Skeletal muscle tissue (tissue), 4 donors: Measurements from ENCODE around the gene CNPY4. TPM values are rescaled to one million over a fixed set of nuclear protein-coding genes. Genes with fewer than 3 reads are reported as not detected.
A peak's percentile ranks its signal among the peaks of the same experiment; 100 is the strongest.

ENCODE experiments used
- H3K27ac ChIP-seq: one replicate; pipeline ENCODE4 v1.7.0; 2013; ENCODE audit warnings: mild to moderate bottlenecking, low read depth, low read length, inconsistent platforms
- H3K27me3 ChIP-seq, 3 donors: one replicate each; pipeline ENCODE4 v1.7.0; 2013; ENCODE audit warnings: low read length in 3 of 3; ENCODE audit not compliant: control insufficient read depth in 3 of 3, insufficient read depth in 3 of 3
- H3K36me3 ChIP-seq, 3 donors: one replicate each; pipeline ENCODE4 v1.7.0; 2013; ENCODE audit warnings: low read length in 3 of 3; ENCODE audit not compliant: control insufficient read depth in 3 of 3, insufficient read depth in 3 of 3
- H3K4me1 ChIP-seq, 3 donors: one replicate each; pipeline ENCODE4 v1.7.0; 2013; ENCODE audit warnings: low read length in 3 of 3, mild to moderate bottlenecking in 3 of 3; ENCODE audit not compliant: control insufficient read depth in 3 of 3, insufficient read depth in 3 of 3
- H3K4me3 ChIP-seq, 3 donors: one replicate each; pipeline ENCODE4 v1.7.0; 2013; ENCODE audit warnings: low read length in 3 of 3
- H3K9ac ChIP-seq, 3 donors: one replicate each; pipeline ENCODE4 v1.7.0; 2013; ENCODE audit warnings: low read length in 3 of 3, mild to moderate bottlenecking in 3 of 3, moderate library complexity in 2 of 3, low read depth in 1 of 3
- H3K9me3 ChIP-seq, 3 donors: one replicate each; pipeline ENCODE4 v1.7.0; 2013; ENCODE audit warnings: low read length in 3 of 3; ENCODE audit not compliant: control insufficient read depth in 3 of 3
- total RNA-seq: library from RNA; depleted of rRNA; stranded (reverse); fragments of >200 nt; gene quantifications from one replicate; pipeline ENCODE4 v1.2.3, GENCODE V29; 2014
- donor health status: Osteomylitis.

Gene CNPY4
- total RNA-seq, 1 donor from 2014 or later, result 25.6 TPM

GRCh38 chr7:100081535-100082102 lies 37.8 kb upstream of the CNPY4 start, which contains the start of gene ZNF3:
Gene ZNF3, minus strand, starts transcription at chr7:100081723. Its CDS starts 4,366 bp downstream, at chr7:100077357.
- peaks cover 14 to 23% (median 17%) of the 10 kb centered on the region in 3 donors for H3K36me3 ChIP-seq
- no peaks in the 10 kb centered on the region for H3K27me3 ChIP-seq
- H3K9ac ChIP-seq, result peak within 1 kb of the TSS; percentile 97 to 98 (median 98)
- H3K4me3 ChIP-seq, result peak within 1 kb of the TSS; percentile 98 to 99 (median 98)
- H3K9me3 ChIP-seq, result no peaks in the 10 kb centered on the region
- H3K4me1 ChIP-seq, result peaks cover 22 to 31% (median 25%) of the 10 kb centered on the region in 3 donors
- H3K27ac ChIP-seq, result peak within 1 kb of the TSS; percentile 83

DNA sequence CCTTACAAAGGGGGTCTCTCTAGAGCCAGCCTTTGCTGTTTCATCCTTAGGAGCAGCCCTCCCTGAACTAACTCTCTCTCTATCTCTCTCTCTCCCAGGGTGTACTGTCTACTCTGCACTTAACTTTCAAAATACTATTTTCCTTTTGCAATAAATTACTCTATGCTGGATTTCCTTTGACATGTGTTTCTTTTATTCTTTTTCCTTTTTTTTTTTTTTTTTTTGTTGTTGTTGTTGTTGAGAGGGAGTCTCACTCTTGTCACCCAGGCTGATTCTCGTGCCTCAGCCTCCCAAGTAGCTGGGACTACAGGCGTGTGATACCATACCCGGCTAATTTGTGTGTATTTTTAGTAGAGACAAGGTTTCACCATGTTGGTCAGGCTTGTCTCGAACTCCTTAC lies 36.5 kb upstream of the CNPY4 start:
- Histone ChIP-seq H3K4me3 (no peak overlapping the region), H3K27ac (peak overlapping the region; percentile 83), H3K9me3 (no peaks in the 10 kb centered on the region), H3K27me3 (no peaks in the 10 kb centered on the region), H3K4me1 (peaks cover 23 to 32% (median 25%) of the 10 kb centered on the region in 3 donors), H3K36me3 (peaks cover 7 to 16% (median 9%) of the 10 kb centered on the region in 3 donors), H3K9ac (peak overlapping the region in 1 of 3 donors; percentile 70)

DNA sequence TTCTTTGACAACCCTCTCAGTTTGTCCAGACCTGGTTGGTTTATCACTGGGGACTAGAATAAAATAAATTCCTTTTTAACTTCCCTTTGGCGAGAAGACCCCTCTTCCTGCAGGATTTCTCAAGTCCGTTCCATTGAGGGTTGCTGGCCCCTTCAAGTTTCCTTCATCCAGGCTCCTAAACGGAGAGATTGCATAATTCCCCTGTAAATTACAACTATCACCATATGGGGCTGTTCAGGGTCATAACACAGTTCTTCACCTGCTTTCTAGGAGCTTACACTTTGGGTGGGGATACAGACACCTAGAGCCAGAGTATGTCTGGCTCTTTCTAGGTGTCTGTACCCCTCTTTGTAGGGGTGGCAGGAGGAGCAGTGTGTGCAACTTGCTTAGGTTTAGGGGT lies 33.9 kb upstream of the CNPY4 start:
- H3K27me3 ChIP-seq, result no peaks in the 10 kb centered on the region
- H3K27ac ChIP-seq, result no peak overlapping the region
- H3K9me3 ChIP-seq, result no peaks in the 10 kb centered on the region

DNA sequence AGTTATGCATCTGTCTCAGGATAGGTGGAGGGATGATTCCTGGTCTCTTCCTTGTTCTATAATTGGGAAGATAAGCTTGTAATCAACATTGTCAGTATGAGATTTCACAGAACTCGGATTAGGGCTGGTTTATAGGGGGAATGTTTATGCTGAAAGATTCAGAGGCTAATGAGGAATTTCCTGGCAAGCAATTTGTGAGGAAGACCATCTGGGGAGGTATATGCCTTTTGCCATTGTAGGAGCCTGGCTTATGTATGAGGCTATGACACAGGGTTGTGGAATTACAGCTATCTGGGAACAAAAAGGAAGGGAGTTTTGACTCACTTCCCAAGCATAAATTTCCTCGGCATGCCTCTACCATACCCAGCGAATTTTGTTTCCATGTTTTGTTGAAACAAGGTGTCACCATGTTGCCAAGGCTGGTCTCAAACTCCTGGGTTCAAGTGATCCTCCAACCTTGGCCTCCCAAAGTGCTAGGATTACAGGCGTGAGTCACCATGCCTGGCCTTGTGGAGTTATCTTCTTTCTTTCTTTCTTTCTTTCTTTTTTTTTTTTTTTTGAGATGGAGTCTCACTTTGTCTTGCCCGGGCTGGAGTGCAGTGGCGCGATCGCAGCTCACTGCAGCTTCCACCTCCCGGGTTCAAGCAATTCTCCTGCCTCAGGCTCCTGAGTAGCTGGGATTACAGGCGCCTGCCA lies 32.2 kb upstream of the CNPY4 start:
- H3K27ac ChIP-seq, result no peak overlapping the region
- peaks cover 19 to 20% (median 20%) of the 10 kb centered on the region in 3 donors for H3K36me3 ChIP-seq
- no peaks in the 10 kb centered on the region for H3K27me3 ChIP-seq
- H3K4me1 ChIP-seq, result peaks cover 20 to 25% (median 23%) of the 10 kb centered on the region in 3 donors
- no peaks in the 10 kb centered on the region for H3K9me3 ChIP-seq
- no peak overlapping the region for H3K4me3 ChIP-seq
- H3K9ac ChIP-seq, result no peak overlapping the region

More for the DNA sequence above, 33.9 kb upstream of the CNPY4 start:
- Histone ChIP-seq H3K36me3 (peaks cover 3% of the 10 kb centered on the region in 3 donors), H3K9ac (no peak overlapping the region), H3K4me1 (peaks cover 24 to 31% (median 25%) of the 10 kb centered on the region in 3 donors), H3K4me3 (no peak overlapping the region)

DNA sequence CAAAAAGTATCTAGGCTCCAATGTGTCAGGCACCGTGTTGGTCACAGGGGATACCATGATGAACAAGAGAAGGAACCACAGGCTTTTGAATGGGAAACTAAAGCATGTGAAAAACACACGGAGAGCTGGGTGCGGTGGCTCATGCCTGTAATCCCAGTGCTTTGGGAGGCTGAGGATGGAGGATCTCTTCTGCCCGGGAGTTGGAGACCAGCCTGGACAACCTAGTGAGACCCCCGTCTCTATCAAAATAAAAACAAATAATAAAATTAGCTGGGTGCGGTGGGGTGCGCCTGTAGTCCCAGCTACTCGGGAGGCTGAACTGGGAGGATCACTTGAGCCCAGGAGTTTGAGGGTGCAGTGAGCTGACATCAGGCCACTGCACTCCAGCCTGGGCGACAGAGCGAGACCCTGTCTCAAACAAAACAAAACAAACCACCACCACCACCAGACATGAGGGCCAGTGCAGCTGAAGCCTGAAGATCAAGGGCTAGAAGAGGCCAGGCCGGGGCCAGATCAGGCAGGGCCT lies 31.3 kb upstream of the CNPY4 start:
- peaks cover 28 to 30% (median 30%) of the 10 kb centered on the region in 3 donors for H3K36me3 ChIP-seq
- H3K4me3 ChIP-seq, result peak overlapping the region; percentile 71 to 96 (median 93)
- peak overlapping the region; percentile 78 to 94 (median 88) for H3K9ac ChIP-seq

DNA sequence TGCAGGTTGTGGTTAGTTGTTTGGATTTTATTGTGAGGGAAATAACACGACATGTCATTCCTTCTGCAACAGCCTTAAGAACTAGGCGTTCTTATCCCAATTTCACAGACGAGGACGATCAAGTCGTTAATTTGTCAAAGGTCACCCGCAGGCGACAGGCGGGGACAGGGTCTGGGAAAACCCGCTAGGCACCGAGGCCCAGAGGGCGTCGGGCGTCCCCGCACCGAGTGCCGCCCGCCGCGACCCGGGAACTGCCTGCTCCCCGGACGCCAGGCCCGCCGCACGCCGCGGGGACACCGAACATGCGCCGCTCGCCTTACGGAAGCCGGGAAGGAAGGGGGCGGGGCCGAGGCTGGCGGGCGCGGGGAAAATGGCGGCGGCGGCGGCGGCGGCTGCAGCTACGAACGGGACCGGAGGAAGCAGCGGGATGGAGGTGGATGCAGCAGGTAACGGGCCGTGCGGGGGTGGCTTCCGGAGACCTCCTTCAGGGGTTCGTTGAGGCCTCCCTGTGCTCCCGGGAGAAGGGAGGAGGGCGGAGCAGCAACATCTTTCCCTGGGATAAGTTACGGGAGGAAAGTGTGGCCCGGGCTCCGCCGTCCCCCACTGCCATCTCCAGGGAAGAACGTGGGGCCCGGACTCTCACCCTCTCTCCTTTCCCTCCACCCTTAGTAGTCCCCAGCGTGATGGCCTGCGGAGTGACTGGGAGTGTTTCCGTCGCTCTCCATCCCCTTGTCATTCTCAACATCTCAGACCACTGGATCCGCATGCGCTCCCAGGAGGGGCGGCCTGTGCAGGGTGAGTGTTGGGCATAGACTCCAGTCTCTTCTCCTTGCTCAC lies 30.6 kb upstream of the CNPY4 start, which contains the start of gene COPS6:
Gene COPS6 (plus strand): TSS at position 349 of the 837 bp plus-strand sequence. CDS start 22 bp downstream, at position 371.
- peak within 1 kb of the TSS; percentile 93 to 96 (median 95) for H3K4me3 ChIP-seq
- H3K27ac ChIP-seq, result peak within 1 kb of the TSS; percentile 73
- H3K9ac ChIP-seq, result peak within 1 kb of the TSS; percentile 78 to 94 (median 88)
- H3K4me1 ChIP-seq, result peaks cover 16 to 27% (median 26%) of the 10 kb centered on the region in 3 donors
- no peaks in the 10 kb centered on the region for H3K9me3 ChIP-seq
- peaks cover 34 to 37% (median 36%) of the 10 kb centered on the region in 3 donors for H3K36me3 ChIP-seq
- no peaks in the 10 kb centered on the region for H3K27me3 ChIP-seq

More for the DNA sequence above, 31.3 kb upstream of the CNPY4 start:
- H3K9me3 ChIP-seq, result no peaks in the 10 kb centered on the region
- no peaks in the 10 kb centered on the region for H3K27me3 ChIP-seq
- peak overlapping the region; percentile 73 for H3K27ac ChIP-seq
- H3K4me1 ChIP-seq, result peaks cover 15 to 20% (median 20%) of the 10 kb centered on the region in 3 donors

GRCh38 chr7:100089458-100090196 lies 29.8 kb upstream of the CNPY4 start:
- peak overlapping the region; percentile 73 for H3K27ac ChIP-seq
- H3K4me3 ChIP-seq, result peak overlapping the region; percentile 93 to 96 (median 95)
- peak overlapping the region; percentile 78 to 94 (median 88) for H3K9ac ChIP-seq

DNA sequence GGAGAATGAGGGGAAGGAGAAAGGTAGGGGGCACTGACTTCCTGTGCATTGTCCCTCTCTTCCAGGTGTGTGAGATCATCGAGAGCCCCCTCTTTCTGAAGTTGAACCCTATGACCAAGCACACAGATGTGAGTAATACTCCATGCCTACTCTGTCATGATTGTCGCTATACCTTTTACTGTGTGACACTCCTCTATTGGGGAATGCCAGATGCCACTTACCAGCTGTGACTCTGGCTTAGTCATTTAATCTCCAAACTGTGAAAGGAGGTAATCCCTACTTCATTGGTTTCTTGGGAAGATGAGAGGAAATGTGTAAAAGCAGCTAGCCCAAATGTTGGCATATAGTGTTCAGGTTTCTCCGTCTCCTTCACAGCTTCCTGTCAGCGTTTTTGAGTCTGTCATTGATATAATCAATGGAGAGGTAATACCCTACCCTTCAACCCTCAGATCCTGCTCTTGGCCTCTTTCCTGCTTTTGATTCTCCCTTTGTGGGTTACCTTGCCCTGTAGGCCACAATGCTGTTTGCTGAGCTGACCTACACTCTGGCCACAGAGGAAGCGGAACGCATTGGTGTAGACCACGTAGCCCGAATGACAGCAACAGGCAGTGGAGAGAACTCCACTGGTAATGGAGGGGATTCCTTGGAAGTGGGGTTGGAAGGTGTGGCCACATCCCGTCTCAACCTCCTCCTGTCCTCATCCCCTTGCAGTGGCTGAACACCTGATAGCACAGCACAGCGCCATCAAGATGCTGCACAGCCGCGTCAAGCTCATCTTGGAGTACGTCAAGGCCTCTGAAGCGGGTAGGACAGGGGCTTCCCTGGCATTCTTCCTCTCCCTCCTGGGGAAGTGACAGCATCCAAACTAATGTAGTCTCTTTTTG lies 28.7 kb upstream of the CNPY4 start:
- H3K36me3 ChIP-seq, result peaks cover 50 to 54% (median 52%) of the 10 kb centered on the region in 3 donors
- H3K4me3 ChIP-seq, result no peak overlapping the region
- peaks cover 19 to 31% (median 27%) of the 10 kb centered on the region in 3 donors for H3K4me1 ChIP-seq
- no peak overlapping the region for H3K9ac ChIP-seq
- no peaks in the 10 kb centered on the region for H3K9me3 ChIP-seq
- no peak overlapping the region for H3K27ac ChIP-seq
- no peaks in the 10 kb centered on the region for H3K27me3 ChIP-seq

More at GRCh38 chr7:100089458-100090196, 29.8 kb upstream of the CNPY4 start:
- Histone ChIP-seq H3K27me3 (no peaks in the 10 kb centered on the region), H3K4me1 (peaks cover 19 to 31% (median 27%) of the 10 kb centered on the region in 3 donors), H3K9me3 (no peaks in the 10 kb centered on the region), H3K36me3 (peaks cover 39 to 44% (median 43%) of the 10 kb centered on the region in 3 donors)
